ENCODE data around the gene OGFOD3.
A peak's percentile ranks its signal among the peaks of the same experiment; 100 is the strongest.

OGFOD3 gene

GRCh38 chr17:82399041-82399441, 19.3 kb downstream of the OGFOD3 start:
- no peak overlapping the region for H3K4me3 ChIP-seq (ENCODE audit: low read depth, low read length)
- TF ChIP-seq CTCF (IDR thresholded peaks at IDR 0.05; ENCODE audit: low read depth, low read length) (no peak), MYC (IDR thresholded peaks at IDR 0.05; ENCODE audit: low read depth, low read length) (no peak), POLR2A (IDR thresholded peaks at IDR 0.05; ENCODE audit: extremely low read depth, insufficient read length) (no peak)
- TF ChIP-seq, protein P1, sequence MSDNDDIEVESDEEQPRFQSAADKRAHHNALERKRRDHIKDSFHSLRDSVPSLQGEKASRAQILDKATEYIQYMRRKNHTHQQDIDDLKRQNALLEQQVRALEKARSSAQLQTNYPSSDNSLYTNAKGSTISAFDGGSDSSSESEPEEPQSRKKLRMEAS (IDR thresholded peaks at IDR 0.05; ENCODE audit: low read depth, low read length) = no peak
- DNase-seq (ENCODE audit: low read depth) = peak; percentile 46

DNA sequence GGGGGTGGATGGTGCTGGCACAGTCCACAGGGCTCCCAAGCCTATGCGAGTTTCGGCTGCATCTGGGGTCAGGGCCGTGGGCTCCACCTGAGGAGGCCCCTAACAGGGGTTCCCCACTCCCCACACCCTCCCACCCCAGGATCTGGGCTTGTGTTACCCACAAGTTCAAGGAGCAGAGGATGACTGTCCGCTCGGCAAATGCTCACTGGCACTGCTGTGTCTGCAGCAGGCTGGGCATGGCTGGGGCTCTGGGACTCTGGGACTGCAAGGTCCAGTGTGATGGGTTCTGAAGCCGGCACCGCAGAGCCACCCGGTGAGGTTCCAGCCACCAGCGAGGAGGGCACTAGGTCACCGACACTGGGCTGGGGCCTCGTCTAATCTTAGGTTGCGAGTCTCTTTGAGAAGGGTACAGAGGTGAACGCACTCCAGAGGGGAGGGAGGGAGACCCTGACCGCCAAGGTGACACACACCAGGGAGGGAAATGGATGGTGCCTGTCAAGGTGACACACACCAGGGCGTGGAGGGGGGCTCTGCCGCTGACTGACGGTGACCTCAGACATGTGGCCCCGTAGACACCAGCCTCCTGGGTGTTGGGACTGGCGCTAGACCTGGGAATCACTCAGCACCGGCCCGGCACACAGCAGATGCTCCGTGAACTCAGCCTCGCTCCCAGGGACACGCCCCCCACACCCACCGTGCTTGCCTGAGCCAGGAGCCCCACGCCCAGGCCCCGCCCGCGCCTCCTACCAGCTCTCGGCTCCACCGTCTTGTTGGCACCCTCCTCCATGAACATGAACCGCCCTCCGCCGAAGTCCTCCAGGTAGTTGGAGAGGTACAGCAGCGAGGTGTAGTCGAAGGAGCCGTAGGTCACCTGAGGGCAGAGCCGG, 20.7 kb downstream of the OGFOD3 start:
- no peak for TF ChIP-seq CTCF (IDR thresholded peaks at IDR 0.05; ENCODE audit: low read depth, low read length)
- TF ChIP-seq MYC (IDR thresholded peaks at IDR 0.05; ENCODE audit: low read depth, low read length) = no peak
- no peak for TF ChIP-seq POLR2A (IDR thresholded peaks at IDR 0.05; ENCODE audit: extremely low read depth, insufficient read length)
- TF ChIP-seq, protein P1 (IDR thresholded peaks at IDR 0.05; ENCODE audit: low read depth, low read length) = no peak
- no peak overlapping the region for H3K4me3 ChIP-seq (ENCODE audit: low read depth, low read length)
- DNase-seq (ENCODE audit: low read depth) = no peak

DNA sequence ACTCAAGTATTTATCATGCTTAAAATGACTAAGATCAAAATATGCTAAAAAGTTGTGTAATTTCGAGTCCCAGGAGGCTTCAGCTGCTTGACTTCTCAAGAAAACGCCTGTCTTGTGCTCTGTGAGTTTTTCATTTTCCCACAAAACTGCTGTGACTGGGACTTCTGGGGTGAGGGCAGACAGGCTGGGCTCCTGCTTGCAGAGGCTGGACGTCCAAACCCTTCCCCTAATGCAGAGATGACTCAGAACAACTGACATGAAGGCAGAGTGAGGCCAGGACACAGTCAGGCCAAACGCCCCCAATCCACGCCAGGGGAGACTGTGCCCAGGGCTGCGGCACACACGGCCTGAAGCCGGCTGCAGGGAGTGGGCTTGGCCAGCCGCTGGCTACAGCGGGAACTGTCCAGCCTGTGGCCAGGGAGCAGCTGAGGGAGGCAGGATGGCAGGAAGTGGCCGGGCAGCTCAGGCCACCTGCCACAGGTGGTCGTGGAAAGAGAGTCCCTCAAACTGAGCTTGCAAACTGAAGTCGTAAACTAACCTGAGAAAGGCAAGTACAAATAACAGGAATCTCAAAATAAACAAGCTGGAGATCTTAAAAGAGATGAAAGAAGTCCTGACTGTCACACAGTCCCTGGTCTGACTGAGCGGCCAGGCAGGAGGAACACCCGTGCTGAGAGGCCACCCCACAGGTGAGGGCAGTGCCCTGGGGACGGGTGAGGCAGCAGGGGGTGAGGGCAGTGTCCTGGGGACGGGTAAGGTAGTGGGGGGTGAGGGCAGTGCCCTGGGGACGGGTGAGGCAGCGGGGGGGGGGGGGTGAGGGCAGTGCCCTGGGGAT, 21.6 kb downstream of the OGFOD3 start:
- peak; percentile 83 for DNase-seq (ENCODE audit: low read depth)
- H3K4me3 ChIP-seq (ENCODE audit: low read depth, low read length) = no peak overlapping the region
- TF ChIP-seq POLR2A (IDR thresholded peaks at IDR 0.05; ENCODE audit: extremely low read depth, insufficient read length) = no peak

DNA sequence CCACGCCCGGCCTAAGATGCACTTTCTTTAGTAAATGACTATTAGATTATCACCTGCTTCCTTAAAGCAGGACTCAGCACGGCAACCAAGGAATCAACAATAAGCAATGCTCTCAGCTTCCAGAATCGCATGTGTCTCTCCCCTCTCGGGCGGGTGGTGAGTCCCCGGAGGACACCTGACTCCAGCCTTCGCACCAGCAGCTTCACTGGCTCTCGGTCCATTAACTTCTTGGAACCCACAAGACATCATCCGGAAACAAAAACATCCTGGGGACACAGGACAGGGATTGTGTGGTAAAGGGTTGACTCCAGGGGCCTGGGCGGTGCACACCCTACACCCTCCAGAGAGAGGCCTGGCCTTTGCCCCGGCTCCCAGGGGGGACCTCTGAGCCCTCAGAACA, 24.1 kb downstream of the OGFOD3 start:
- no peak for DNase-seq (ENCODE audit: low read depth)
- no peak overlapping the region for H3K4me3 ChIP-seq (ENCODE audit: low read depth, low read length)
- TF ChIP-seq MYC (IDR thresholded peaks at IDR 0.05; ENCODE audit: low read depth, low read length) (no peak), POLR2A (IDR thresholded peaks at IDR 0.05; ENCODE audit: extremely low read depth, insufficient read length) (no peak), CTCF (IDR thresholded peaks at IDR 0.05; ENCODE audit: low read depth, low read length) (no peak)
- TF ChIP-seq, protein P1 (IDR thresholded peaks at IDR 0.05; ENCODE audit: low read depth, low read length) = no peak

GRCh38 chr17:82392941-82393340, 25.4 kb downstream of the OGFOD3 start:
- no peak overlapping the region for H3K4me3 ChIP-seq (ENCODE audit: low read depth, low read length)
- no peak for DNase-seq (ENCODE audit: low read depth)
- TF ChIP-seq MYC (IDR thresholded peaks at IDR 0.05; ENCODE audit: low read depth, low read length) (no peak), POLR2A (IDR thresholded peaks at IDR 0.05; ENCODE audit: extremely low read depth, insufficient read length) (no peak), CTCF (IDR thresholded peaks at IDR 0.05; ENCODE audit: low read depth, low read length) (no peak)
- TF ChIP-seq, protein P1 (IDR thresholded peaks at IDR 0.05; ENCODE audit: low read depth, low read length) = no peak
